ENCODE data around the gene ACSL1. TPM values are rescaled to one million over a fixed set of nuclear protein-coding genes. Genes with fewer than 3 reads are reported as not detected.

Gene ACSL1
- total RNA-seq, 1 donor from 2014 or later = 5.1 TPM

- no peak overlapping the region for H3K4me2 ChIP-seq
- H3K4me1 ChIP-seq = peaks cover 8% of the 10 kb centered on the region
- no peaks in the 10 kb centered on the region for H3K9me3 Mint-ChIP-seq
- no peaks in the 10 kb centered on the region for H3K79me2 ChIP-seq (ENCODE audit: low read depth)
- TF ChIP-seq CTCF (IDR thresholded peaks at IDR 0.05) = no peak
- no peak for TF ChIP-seq EZH2phosphoT487 (IDR thresholded peaks at IDR 0.05)
- no peak for TF ChIP-seq EZH2 (IDR thresholded peaks at IDR 0.05)
- no peaks in the 10 kb centered on the region for H3K36me3 Mint-ChIP-seq
- peaks cover 14% of the 10 kb centered on the region for H3K27me3 Mint-ChIP-seq (ENCODE audit: insufficient read depth, low read depth)
- no peak overlapping the region for H3K9ac ChIP-seq
- H3K27ac ChIP-seq = no peak overlapping the region
- H3K9me3 ChIP-seq (ENCODE audit: low read depth) = no peaks in the 10 kb centered on the region
- peaks cover 100% of the 10 kb centered on the region for H3K27me3 ChIP-seq
- H3K27ac Mint-ChIP-seq = no peak overlapping the region
- peaks cover 14% of the 10 kb centered on the region for H3F3A ChIP-seq (ENCODE audit: low read depth)
- H3K36me3 ChIP-seq = no peaks in the 10 kb centered on the region
- H3K4me3 ChIP-seq = no peak overlapping the region
- H3K4me3 Mint-ChIP-seq = no peak overlapping the region
- peaks cover 57% of the 10 kb centered on the region for H4K20me1 ChIP-seq (ENCODE audit: low read depth)
- peaks cover 16% of the 10 kb centered on the region for H3K4me1 Mint-ChIP-seq
- DNase-seq (ENCODE audit: low spot score) = no peak
- no peak overlapping the region for H2AFZ ChIP-seq (replicated peaks)
Observed at GRCh38 chr4:184810720-184811119, 15.0 kb downstream of the ACSL1 start.

GRCh38 chr4:184808713-184809050 is 17.1 kb downstream of the ACSL1 start:
- Histone ChIP-seq H3K79me2 (ENCODE audit: low read depth) (no peaks in the 10 kb centered on the region), H3K9me3 (ENCODE audit: low read depth) (no peaks in the 10 kb centered on the region), H4K20me1 (ENCODE audit: low read depth) (peaks cover 48% of the 10 kb centered on the region), H3F3A (ENCODE audit: low read depth) (peaks cover 14% of the 10 kb centered on the region), H3K4me2 (no peak overlapping the region), H2AFZ (replicated peaks) (no peak overlapping the region), H3K27ac (no peak overlapping the region), H3K4me3 (no peak overlapping the region), H3K9ac (no peak overlapping the region), H3K27me3 (peaks cover 100% of the 10 kb centered on the region), H3K4me1 (peaks cover 8% of the 10 kb centered on the region), H3K36me3 (no peaks in the 10 kb centered on the region)
- Mint-ChIP-seq H3K4me3 (no peak overlapping the region), H3K27me3 (ENCODE audit: insufficient read depth, low read depth) (peaks cover 17% of the 10 kb centered on the region), H3K9me3 (no peaks in the 10 kb centered on the region), H3K27ac (no peak overlapping the region), H3K4me1 (peaks cover 14% of the 10 kb centered on the region), H3K36me3 (no peaks in the 10 kb centered on the region)
- DNase-seq (ENCODE audit: low spot score) = no peak
- peak; percentile 100 for TF ChIP-seq EZH2phosphoT487 (IDR thresholded peaks at IDR 0.05)
- TF ChIP-seq EZH2 (IDR thresholded peaks at IDR 0.05) = no peak
- no peak for TF ChIP-seq CTCF (IDR thresholded peaks at IDR 0.05)

- Mint-ChIP-seq H3K27ac (no peak overlapping the region), H3K27me3 (ENCODE audit: insufficient read depth, low read depth) (peaks cover 15% of the 10 kb centered on the region), H3K9me3 (no peaks in the 10 kb centered on the region), H3K4me1 (peaks cover 14% of the 10 kb centered on the region), H3K4me3 (no peak overlapping the region), H3K36me3 (no peaks in the 10 kb centered on the region)
- no peak overlapping the region for H3K4me2 ChIP-seq
- peaks cover 100% of the 10 kb centered on the region for H3K27me3 ChIP-seq
- H3K27ac ChIP-seq = no peak overlapping the region
- H3K79me2 ChIP-seq (ENCODE audit: low read depth) = no peaks in the 10 kb centered on the region
- DNase-seq (ENCODE audit: low spot score) = peak; percentile 95
- peaks cover 8% of the 10 kb centered on the region for H3K4me1 ChIP-seq
- no peak for TF ChIP-seq EZH2 (IDR thresholded peaks at IDR 0.05)
- TF ChIP-seq CTCF (IDR thresholded peaks at IDR 0.05) = peak; percentile 15
- no peak overlapping the region for H3K4me3 ChIP-seq
- H3K36me3 ChIP-seq = no peaks in the 10 kb centered on the region
- no peak overlapping the region for H2AFZ ChIP-seq (replicated peaks)
- peaks cover 14% of the 10 kb centered on the region for H3F3A ChIP-seq (ENCODE audit: low read depth)
- H3K9me3 ChIP-seq (ENCODE audit: low read depth) = no peaks in the 10 kb centered on the region
- H4K20me1 ChIP-seq (ENCODE audit: low read depth) = peaks cover 48% of the 10 kb centered on the region
- H3K9ac ChIP-seq = no peak overlapping the region
Observed at GRCh38 chr4:184807797-184808712, 17.7 kb downstream of the ACSL1 start.
